HCT116 (cell line): ENCODE results near the gene DNTT. TPM values are rescaled to one million over a fixed set of nuclear protein-coding genes. Genes with fewer than 3 reads are reported as not detected.

Experiments used
- ATAC-seq: fragments of 200-7000 bp; cut with Tn5 transposase; 2 replicates; pipeline ENCODE4 v1.9.1; 2020; ENCODE audit warnings: mild to moderate bottlenecking, moderate library complexity
- BruUV-seq: library from RNA; stranded (reverse); fragments of 400-500 nt; replicated peaks from 2 replicates; lab custom pipeline; 2021; lab: Mats Ljungman, UMichigan
- CTCF ChIA-PET: fragments of 300-600 bp; sonication (Branson Sonifier 250); formaldehyde crosslinking; loops from one replicate; lab custom pipeline; 2021; ENCODE audit warnings: antibody characterized with exemption; lab: Charles Lee
- POLR2A ChIA-PET: fragments of 300-600, 350-600 bp; sonication (Branson Sonifier 250); formaldehyde crosslinking; loops from one replicate; lab custom pipeline; 2021; ENCODE audit warnings: antibody characterized with exemption; lab: Charles Lee
- RAD21 ChIA-PET, 2 experiments: fragments of 300-600 bp; sonication (Branson Sonifier 250); formaldehyde crosslinking; loops; one replicate each; lab custom pipeline; 2023; ENCODE audit warnings: low total read pairs in 2 of 2; ENCODE audit not compliant: uncharacterized antibody in 2 of 2, unreplicated experiment in 2 of 2, low non-redundant PET in 1 of 2; lab: Charles Lee
- DNase-seq: peaks from one replicate; pipeline ENCODE4 v3.0.0-alpha.2; 2010; ENCODE audit warnings: low read depth, low spot score
- H2AFZ ChIP-seq: fragments of 200-600 bp; shearing (Covaris generic), sonication (generic); 2 replicates; pipeline ENCODE4 v1.6.1; 2017; ENCODE audit warnings: low read depth, mixed run types, mixed read lengths, antibody characterized with exemption, low read length; ENCODE audit not compliant: poor library complexity, severe bottlenecking
- H3K27ac ChIP-seq: 2 replicates; pipeline ENCODE4 v1.5.1; 2012; ENCODE audit warnings: low read depth, low read length
- H3K27me3 ChIP-seq: fragments of 200-600 bp; sonication (generic); 2 replicates; pipeline ENCODE4 v1.6.1; 2016; ENCODE audit warnings: mixed run types, low read length, mixed read lengths; ENCODE audit not compliant: insufficient read depth
- H3K36me3 ChIP-seq, 2 experiments: fragments of 200-500 bp in 1 of 2; fragments of 200-600 bp in 1 of 2; sonication (Bioruptor generic) in 1 of 2; sonication (generic) in 1 of 2; 2 replicates each; pipeline versions ENCODE4 v1.5.1 to v1.6.1; 2014 to 2016; ENCODE audit warnings: low read length in 2 of 2, inconsistent platforms in 1 of 2, mixed read lengths in 1 of 2, mixed run types in 1 of 2; ENCODE audit not compliant: insufficient read depth in 2 of 2, control insufficient read depth in 1 of 2
- H3K4me1 ChIP-seq, 2 experiments: fragments of 200-600 bp in 1 of 2; sonication (generic) in 1 of 2; 2 replicates each; pipeline versions ENCODE4 v1.5.1 to v1.6.1; 2012 to 2017; ENCODE audit warnings: low read length in 2 of 2, inconsistent platforms in 1 of 2, mild to moderate bottlenecking in 1 of 2, mixed read lengths in 1 of 2, mixed run types in 1 of 2, moderate library complexity in 1 of 2; ENCODE audit not compliant: insufficient read depth in 2 of 2, control insufficient read depth in 1 of 2
- H3K4me2 ChIP-seq: fragments of 200-600 bp; sonication (generic); 2 replicates; pipeline ENCODE4 v1.6.1; 2017; ENCODE audit warnings: mixed run types, low read length, mixed read lengths
- H3K4me3 ChIP-seq, 2 experiments: fragments of 200-600 bp in 1 of 2; sonication (generic) in 1 of 2; replicated peaks in 1 of 2; 2 replicates each; pipeline ENCODE4 v1.5.1; 2011 to 2016; ENCODE audit warnings: low read length in 2 of 2, control low read depth in 1 of 2, low read depth in 1 of 2, mild to moderate bottlenecking in 1 of 2, mixed read lengths in 1 of 2, mixed run types in 1 of 2
- H3K79me2 ChIP-seq: fragments of 200-600 bp; sonication (generic); 2 replicates; pipeline ENCODE4 v1.6.1; 2017; ENCODE audit warnings: mild to moderate bottlenecking, mixed run types, low read length, moderate library complexity, mixed read lengths; ENCODE audit not compliant: insufficient read depth
- H3K9ac ChIP-seq: fragments of 200-600 bp; sonication (generic); 2 replicates; pipeline ENCODE4 v1.6.1; 2016; ENCODE audit warnings: low read length, mixed read lengths
- H3K9me2 ChIP-seq: fragments of 200-600 bp; sonication (generic), shearing (Covaris generic); 2 replicates; pipeline ENCODE4 v1.6.1; 2017; ENCODE audit warnings: mixed run types, mild to moderate bottlenecking, moderate library complexity; ENCODE audit not compliant: insufficient read depth
- H3K9me3 ChIP-seq, 2 experiments: fragments of 200-500 bp in 1 of 2; fragments of 200-600 bp in 1 of 2; sonication (Bioruptor generic) in 1 of 2; sonication (generic) in 1 of 2; 2 replicates each; pipeline ENCODE4 v1.6.1; 2014 to 2017; ENCODE audit warnings: low read length in 2 of 2, mixed read lengths in 2 of 2, inconsistent platforms in 1 of 2, low read depth in 1 of 2, mild to moderate bottlenecking in 1 of 2, mixed run types in 1 of 2, moderate library complexity in 1 of 2; ENCODE audit not compliant: control insufficient read depth in 1 of 2, insufficient read depth in 1 of 2
- H4K20me1 ChIP-seq: fragments of 200-600 bp; sonication (generic), shearing (Covaris generic); 2 replicates; pipeline ENCODE4 v1.6.1; 2017; ENCODE audit warnings: mixed run types, mild to moderate bottlenecking, moderate library complexity; ENCODE audit not compliant: insufficient read depth
- CBX3 ChIP-seq: IDR thresholded peaks from 2 replicates; pipeline ENCODE4 v1.6.1; 2012; ENCODE audit warnings: low read depth
- CTCF ChIP-seq, 3 experiments: fragments of 200-600 bp in 1 of 3; sonication (generic) in 1 of 3; IDR thresholded peaks in 2 of 3; conservative IDR thresholded peaks in 1 of 3; 2 replicates each; pipeline ENCODE4 v1.5.1; 2012 to 2017; ENCODE audit warnings: low read depth in 2 of 3, low read length in 2 of 3, antibody characterized with exemption in 1 of 3, borderline replicate concordance in 1 of 3, control low read depth in 1 of 3, mild to moderate bottlenecking in 1 of 3, mixed read lengths in 1 of 3, mixed run types in 1 of 3, moderate library complexity in 1 of 3; ENCODE audit not compliant: insufficient read depth in 1 of 3
- EGR1 ChIP-seq: IDR thresholded peaks from 2 replicates; pipeline ENCODE4 v1.6.1; 2012; ENCODE audit warnings: low read depth
- ELF1 ChIP-seq: IDR thresholded peaks from 2 replicates; pipeline ENCODE4 v1.6.1; 2012; ENCODE audit warnings: low read depth, borderline replicate concordance
- EZH2 ChIP-seq: fragments of 200-600 bp; sonication (generic); IDR thresholded peaks from 2 replicates; pipeline ENCODE4 v1.6.1; 2017; ENCODE audit warnings: antibody characterized with exemption, mixed run types
- EZH2phosphoT487 ChIP-seq: fragments of 200-600 bp; IDR thresholded peaks from 2 replicates; pipeline ENCODE4 v1.6.1; 2018; ENCODE audit warnings: antibody characterized with exemption, borderline replicate concordance
- JUND ChIP-seq: IDR thresholded peaks from 2 replicates; pipeline ENCODE4 v1.6.1; 2012
- MAX ChIP-seq: IDR thresholded peaks from 2 replicates; pipeline ENCODE4 v1.6.1; 2012
- POLR2A ChIP-seq: IDR thresholded peaks from 2 replicates; pipeline ENCODE4 v1.7.0; 2011; ENCODE audit warnings: borderline replicate concordance; ENCODE audit not compliant: insufficient read depth, insufficient read length; ENCODE audit errors: extremely low read depth
- REST ChIP-seq: IDR thresholded peaks from 2 replicates; pipeline ENCODE4 v1.6.1; 2012; ENCODE audit warnings: low read depth
- SIN3A ChIP-seq: IDR thresholded peaks from 2 replicates; pipeline ENCODE4 v1.6.1; 2012; ENCODE audit warnings: low read depth
- SP1 ChIP-seq: IDR thresholded peaks from 2 replicates; pipeline ENCODE4 v1.6.1; 2012; ENCODE audit warnings: low read depth
- YY1 ChIP-seq: IDR thresholded peaks from 2 replicates; pipeline ENCODE4 v1.6.1; 2011; ENCODE audit warnings: low read length, low read depth, moderate library complexity, mild to moderate bottlenecking; ENCODE audit not compliant: insufficient replicate concordance; ENCODE audit errors: extremely low read depth
- ZFX ChIP-seq: fragments of 450-650 bp; IDR thresholded peaks from 2 replicates; pipeline ENCODE4 v1.6.1; 2017
- ZNF274 ChIP-seq: fragments of 200-500 bp; sonication (Bioruptor generic); IDR thresholded peaks from 2 replicates; pipeline ENCODE4 v1.6.1; 2014; ENCODE audit warnings: mild to moderate bottlenecking, low read depth, low read length, inconsistent platforms
- intact Hi-C: fragments of 100-400 bp; cut with micrococcal nuclease; formaldehyde crosslinking; loops from 2 replicates; pipeline ENCODE4 v1.10.0; 2022
- total RNA-seq: library from RNA; stranded (reverse); gene quantifications from one replicate; pipeline ENCODE4 v1.2.1, GENCODE V29; 2021; ENCODE audit not compliant: unreplicated experiment

Gene DNTT
- total RNA-seq, 1 experiment from 2014 or later: not detected

- POLR2A ChIA-PET: no interaction called here
- Histone ChIP-seq H3K4me2 (peak overlapping the region; percentile 17; the same call in 1 of the 2 replicates), H3K9me3 (no peaks in the 10 kb centered on the region), H4K20me1 (no peaks in the 10 kb centered on the region), H3K36me3 (no peaks in the 10 kb centered on the region), H3K9me2 (no peaks in the 10 kb centered on the region), H3K79me2 (no peaks in the 10 kb centered on the region), H3K4me3 (no peak overlapping the region), H3K27me3 (no peaks in the 10 kb centered on the region), H3K9ac (no peak overlapping the region), H3K27ac (no peak overlapping the region), H2AFZ (no peak overlapping the region), H3K4me1 (peaks cover 0 to 11% of the 10 kb centered on the region in 2 experiments; a peak in 3 of 4 replicates)
- DNase-seq: no peak
- no peak for ATAC-seq
- intact Hi-C loops: loop anchor here (5.0 kb wide), 1 partner anchor 646 kb away; no protein-coding TSS in a partner anchor
- RAD21 ChIA-PET: no interaction called here
- CTCF ChIA-PET: no interaction called here
- BruUV-seq: no TSS peak
- TF ChIP-seq ZFX (no peak), SP1 (no peak), POLR2A (no peak), ZNF274 (no peak), CBX3 (no peak), EZH2 (no peak), MAX (no peak), ELF1 (no peak), YY1 (no peak), CTCF (IDR thresholded peaks at IDR 0.05 in 2 of 3, conservative IDR thresholded peaks at IDR 0.05 in 1 of 3; ENCODE audit: borderline replicate concordance in 1 of 3, insufficient read depth in 1 of 3, low read depth in 2 of 3, low read length in 2 of 3) (no peak), EZH2phosphoT487 (no peak), JUND (no peak), EGR1 (no peak), SIN3A (no peak), REST (no peak)
These were observed 76.6 kb downstream of the DNTT start for GRCh38 chr10:96380821-96381220.
